RWPE1 (cell line): ENCODE measurements around the gene STYXL1.

Experiments
- CTCF ChIA-PET: fragments of 350-600 bp; sonication (Branson Sonifier 250); formaldehyde crosslinking; extraction: SDS; loops from one replicate; lab custom pipeline; 2021; lab: Yijun Ruan, JAX
- POLR2A ChIA-PET: fragments of 400-600 bp; formaldehyde crosslinking; extraction: SDS; loops from one replicate; lab custom pipeline; 2020; ENCODE audit warnings: antibody characterized with exemption; ENCODE audit not compliant: low non-redundant PET; lab: Yijun Ruan, JAX
- DNase-seq: peaks from one replicate; pipeline ENCODE4 v3.0.0; 2012; ENCODE audit warnings: low spot score
- H3K27ac ChIP-seq: fragments of 450-650 bp; 2 replicates; pipeline ENCODE4 v1.5.1; 2017
- TF ChIP-seq, protein P1 (sequence below): fragments of 450-650 bp; conservative IDR thresholded peaks from 2 replicates; pipeline ENCODE4 v1.5.1; 2017; ENCODE audit warnings: low read depth, mild to moderate bottlenecking

STYXL1 gene

DNA sequence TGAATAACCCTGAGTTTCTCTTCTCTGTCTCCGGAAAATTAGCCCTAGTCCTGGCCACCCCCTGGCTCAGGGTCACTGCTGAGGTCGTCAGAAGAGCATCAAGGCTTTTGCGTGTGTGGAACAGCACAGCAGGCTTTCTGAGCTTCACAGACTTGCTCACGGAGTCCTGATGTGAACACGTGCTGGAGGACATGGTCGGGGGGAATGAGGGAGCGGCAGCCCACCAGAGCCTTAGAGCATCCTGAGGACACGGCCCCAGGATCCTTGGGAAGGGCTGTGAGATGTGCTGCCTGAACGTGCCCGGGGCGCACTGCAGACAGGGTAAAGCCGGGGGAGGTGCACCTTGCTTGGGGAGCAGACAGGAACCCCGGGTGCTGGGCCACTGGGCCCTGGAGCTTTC lies 82.2 kb downstream of the STYXL1 start:
- DNase-seq: no peak
- TF ChIP-seq, protein P1, sequence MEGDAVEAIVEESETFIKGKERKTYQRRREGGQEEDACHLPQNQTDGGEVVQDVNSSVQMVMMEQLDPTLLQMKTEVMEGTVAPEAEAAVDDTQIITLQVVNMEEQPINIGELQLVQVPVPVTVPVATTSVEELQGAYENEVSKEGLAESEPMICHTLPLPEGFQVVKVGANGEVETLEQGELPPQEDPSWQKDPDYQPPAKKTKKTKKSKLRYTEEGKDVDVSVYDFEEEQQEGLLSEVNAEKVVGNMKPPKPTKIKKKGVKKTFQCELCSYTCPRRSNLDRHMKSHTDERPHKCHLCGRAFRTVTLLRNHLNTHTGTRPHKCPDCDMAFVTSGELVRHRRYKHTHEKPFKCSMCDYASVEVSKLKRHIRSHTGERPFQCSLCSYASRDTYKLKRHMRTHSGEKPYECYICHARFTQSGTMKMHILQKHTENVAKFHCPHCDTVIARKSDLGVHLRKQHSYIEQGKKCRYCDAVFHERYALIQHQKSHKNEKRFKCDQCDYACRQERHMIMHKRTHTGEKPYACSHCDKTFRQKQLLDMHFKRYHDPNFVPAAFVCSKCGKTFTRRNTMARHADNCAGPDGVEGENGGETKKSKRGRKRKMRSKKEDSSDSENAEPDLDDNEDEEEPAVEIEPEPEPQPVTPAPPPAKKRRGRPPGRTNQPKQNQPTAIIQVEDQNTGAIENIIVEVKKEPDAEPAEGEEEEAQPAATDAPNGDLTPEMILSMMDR: no peak
- POLR2A ChIA-PET: no interaction called here
- CTCF ChIA-PET: no interaction called here
- H3K27ac ChIP-seq: peak overlapping the region; percentile 14

DNA sequence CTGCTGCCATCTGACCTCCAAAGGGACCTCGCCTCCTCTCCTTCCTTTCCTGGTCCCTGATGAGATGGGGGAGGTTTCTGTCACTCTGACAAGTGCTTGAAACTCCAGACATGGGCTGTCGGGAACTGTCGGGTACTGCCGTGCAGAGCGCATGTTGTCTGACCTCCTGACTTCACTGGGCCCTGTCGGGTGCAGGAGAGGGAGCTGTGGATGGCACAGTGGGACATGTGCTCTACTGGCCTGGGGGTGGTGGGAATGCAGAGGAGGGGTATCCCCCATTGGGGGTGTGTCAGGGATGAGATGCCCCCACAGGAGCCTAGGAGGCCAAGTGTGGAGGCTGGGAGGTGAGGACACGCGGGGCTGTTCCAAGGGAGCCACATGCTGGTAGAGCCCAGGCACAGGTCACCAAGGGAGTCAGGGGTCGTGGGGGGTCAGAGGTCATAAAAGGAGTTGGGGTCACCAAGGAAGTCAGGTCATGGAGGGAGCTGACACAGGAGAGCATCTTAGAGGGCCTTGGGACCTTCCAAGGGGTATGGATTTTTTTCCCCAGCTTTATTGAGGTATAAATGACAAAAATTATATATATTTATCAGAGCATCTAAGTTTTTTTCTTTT lies 84.3 kb downstream of the STYXL1 start:
- POLR2A ChIA-PET: interaction anchor here (0.6 kb wide), 1 partner anchor 42 kb away, joined by 6 read pairs; no protein-coding TSS in a partner anchor
- no peak overlapping the region for H3K27ac ChIP-seq
- DNase-seq: no peak
- CTCF ChIA-PET: interaction anchor here (0.7 kb wide), 1 partner anchor 357 kb away, joined by 8 read pairs; no protein-coding TSS in a partner anchor
- TF ChIP-seq, protein P1: no peak

DNA sequence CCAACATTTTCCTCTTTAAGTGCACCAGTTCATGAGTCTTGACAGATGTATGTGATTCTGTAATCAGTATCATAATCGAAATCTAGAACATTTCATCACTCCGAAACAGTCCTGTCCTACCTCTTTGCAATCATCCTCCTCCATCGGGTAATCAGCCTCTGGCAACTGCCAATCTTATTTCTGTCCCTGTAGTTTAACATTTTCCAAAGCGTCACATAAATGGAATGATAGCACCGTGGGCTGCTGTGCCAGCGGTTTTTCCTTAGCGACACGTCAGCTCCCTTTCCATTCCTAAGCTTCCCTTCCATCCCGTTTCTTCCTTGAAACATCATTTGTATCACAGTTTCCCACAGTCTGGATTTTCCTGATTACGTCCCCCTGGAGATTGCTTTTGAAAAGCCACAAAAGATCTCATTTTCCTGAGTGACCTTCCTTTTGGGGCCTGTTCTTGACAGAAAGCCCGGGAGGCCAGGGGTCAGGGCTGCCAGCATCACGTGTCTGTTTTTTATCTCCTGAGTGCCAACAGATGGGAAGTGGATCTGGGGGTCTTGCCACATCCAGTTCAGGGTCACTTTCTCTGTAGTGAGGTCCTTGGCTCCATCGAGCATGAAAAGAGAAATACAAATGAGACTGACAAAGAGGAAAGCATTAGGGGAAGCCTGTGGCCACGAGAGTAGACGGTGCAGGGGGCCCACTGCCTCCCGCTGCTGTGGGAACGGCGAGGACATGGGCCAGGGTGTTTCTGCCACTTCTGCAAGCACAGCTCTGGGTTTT lies 85.0 kb downstream of the STYXL1 start:
- CTCF ChIA-PET: interaction anchor here (0.5 kb wide), 1 partner anchor 76 kb away, joined by 4 read pairs; no protein-coding TSS in a partner anchor
- no peak overlapping the region for H3K27ac ChIP-seq
- POLR2A ChIA-PET: no interaction called here
- TF ChIP-seq, protein P1: no peak
- no peak for DNase-seq

DNA sequence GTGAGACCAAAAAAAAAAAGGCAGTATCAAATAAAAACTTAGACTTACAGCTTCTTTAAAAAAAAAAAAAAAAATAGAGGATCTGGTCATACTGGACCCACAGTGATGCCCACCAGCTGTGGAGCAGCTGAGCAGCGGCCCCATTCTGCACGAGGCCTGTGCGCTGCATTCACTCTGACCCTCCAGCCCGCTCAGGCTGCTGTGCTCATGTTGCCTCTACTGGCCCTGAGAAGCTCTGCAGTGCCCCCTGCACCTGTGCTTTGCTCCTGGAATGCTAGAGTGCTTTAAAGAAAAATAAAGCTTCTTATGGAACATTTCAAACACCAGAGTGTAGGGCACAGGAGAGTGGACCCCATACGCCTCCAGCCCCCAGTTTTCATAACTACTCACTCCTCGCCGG lies 86.6 kb downstream of the STYXL1 start:
- H3K27ac ChIP-seq: no peak overlapping the region
- POLR2A ChIA-PET: interaction anchor here (0.6 to 0.8 kb wide), 2 partner anchors 69 to 87 kb away, joined by 6 to 9 read pairs; partner anchors contain the start of genes MDH2 and STYXL1
- CTCF ChIA-PET: interaction anchor here (0.6 to 0.9 kb wide), 3 partner anchors 13 to 170 kb away, joined by 3 to 5 read pairs (median 4); no protein-coding TSS in a partner anchor
- TF ChIP-seq, protein P1: no peak
- DNase-seq: no peak

DNA sequence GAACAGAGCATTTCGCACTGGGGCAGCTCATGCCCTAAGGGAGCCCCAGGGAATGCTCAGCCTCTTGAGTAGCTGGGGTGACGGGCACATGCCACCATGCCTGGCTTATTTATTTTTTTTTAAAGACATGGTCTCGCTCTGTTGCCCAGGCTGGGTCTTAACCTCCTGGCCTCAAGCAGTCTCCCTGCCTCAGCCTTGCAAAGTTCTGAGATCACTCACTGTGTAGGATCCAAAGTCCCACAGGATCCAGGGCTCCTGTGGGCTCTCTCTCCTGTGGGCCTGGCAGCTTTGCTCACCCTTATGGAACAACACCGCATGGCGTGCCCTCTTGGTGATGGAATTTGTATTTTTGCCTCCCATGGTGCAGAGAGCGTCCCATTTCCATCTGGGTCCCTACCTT lies 87.4 kb downstream of the STYXL1 start:
- CTCF ChIA-PET: no interaction called here
- POLR2A ChIA-PET: no interaction called here
- no peak for DNase-seq
- no peak overlapping the region for H3K27ac ChIP-seq
- TF ChIP-seq, protein P1: no peak

DNA sequence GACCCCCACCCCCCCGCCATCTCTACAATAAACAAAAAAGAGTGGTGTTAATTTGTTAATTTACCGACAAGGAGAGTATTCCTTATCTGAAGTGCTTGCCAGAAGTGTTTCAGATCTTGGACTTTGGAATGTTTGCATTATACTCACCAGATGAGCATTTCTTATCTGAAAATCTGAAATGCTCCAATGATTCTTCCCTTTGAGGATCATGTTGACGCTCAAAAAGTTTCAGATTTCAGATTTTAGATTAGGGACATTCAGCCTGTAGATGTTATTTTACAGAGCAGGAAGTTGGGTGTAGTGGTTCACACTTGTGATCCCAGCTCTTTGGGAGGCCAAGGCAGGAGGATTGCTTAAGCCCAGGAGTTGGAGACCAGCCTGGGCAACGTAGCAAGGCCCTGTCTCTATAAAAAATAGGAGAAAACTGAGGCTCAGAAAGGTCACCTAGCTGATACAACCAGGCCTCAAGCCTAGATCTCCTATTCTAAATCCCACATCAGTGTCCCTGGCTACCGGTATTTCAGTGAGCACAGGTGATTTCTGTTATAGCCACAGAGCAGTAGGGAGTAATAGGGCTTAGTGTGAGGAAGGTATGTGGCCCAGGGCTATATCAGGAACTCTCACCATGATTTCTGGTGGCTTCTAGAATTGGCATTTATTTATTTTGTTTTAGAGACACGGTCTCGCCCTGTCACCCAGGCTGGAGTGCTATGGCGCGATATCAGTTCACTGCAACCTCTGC lies 88.8 kb downstream of the STYXL1 start:
- POLR2A ChIA-PET: no interaction called here
- no peak overlapping the region for H3K27ac ChIP-seq
- CTCF ChIA-PET: interaction anchor here (0.6 kb wide), 1 partner anchor 310 kb away, joined by 3 read pairs; no protein-coding TSS in a partner anchor
- TF ChIP-seq, protein P1: no peak
- no peak for DNase-seq
